Left hindlimb (tissue), 1 donor: ENCODE results near the gene JKAMP.

Experiments
- DNase-seq: peaks from one replicate; pipeline ENCODE4 v3.0.0-alpha.2; 2018

JKAMP gene

DNA sequence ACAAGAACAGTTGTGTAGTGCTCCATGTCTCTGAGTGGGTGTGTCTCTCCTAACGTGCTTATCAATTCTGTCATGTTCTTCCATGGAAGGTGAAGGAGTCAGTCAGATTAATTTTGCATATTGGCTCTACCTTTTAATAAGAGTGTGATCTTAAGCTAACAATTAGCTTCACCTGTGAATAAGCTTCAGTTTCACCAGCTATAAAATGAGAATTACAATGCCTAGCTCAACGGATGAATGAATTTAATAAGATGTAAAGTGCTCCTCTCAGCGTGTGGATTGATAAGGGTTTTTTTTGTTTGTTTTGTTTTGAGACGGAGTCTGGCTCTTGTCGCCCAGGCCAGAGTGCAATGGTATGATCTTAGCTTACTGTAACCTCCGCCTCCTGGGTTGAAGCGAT, 59.6 kb downstream of the JKAMP start:
- no peak for DNase-seq

DNA sequence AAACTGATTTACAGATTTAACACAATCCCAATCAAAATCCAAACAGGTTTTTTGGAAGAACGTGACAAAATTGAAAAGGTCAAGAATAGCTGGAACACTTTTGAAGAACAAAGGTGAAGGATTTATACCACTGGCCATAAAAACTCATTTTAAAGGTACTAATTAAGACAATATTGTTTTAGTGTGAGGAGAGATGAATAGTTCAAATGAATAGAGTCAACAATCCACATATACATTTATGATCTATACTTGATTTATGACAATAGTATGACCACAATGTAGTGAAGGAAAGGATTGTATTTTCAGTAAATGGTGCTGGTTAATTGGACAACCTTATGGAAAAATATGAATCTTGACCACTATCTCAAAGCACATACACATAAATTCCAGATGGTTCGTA, 63.0 kb downstream of the JKAMP start:
- DNase-seq = no peak
